Thyroid gland (tissue), 4 donors: ENCODE results near the gene POLR3B. TPM values are rescaled to one million over a fixed set of nuclear protein-coding genes. Genes with fewer than 3 reads are reported as not detected.

Experiments
- DNase-seq, 2 donors: peaks; one replicate each; pipeline ENCODE4 v3.0.0-alpha.2; 2019
- H3K27ac ChIP-seq, 3 donors: fragments of 200-600 bp; sonication (generic); 1 replicate in 2 of 3; 2 replicates in 1 of 3; pipeline ENCODE4 v1.5.1; 2016 to 2019; ENCODE audit warnings: mild to moderate bottlenecking in 1 of 3, moderate library complexity in 1 of 3
- H3K27me3 ChIP-seq: fragments of 200-600 bp; sonication (generic); one replicate; pipeline ENCODE4 v1.5.1; 2019
- H3K36me3 ChIP-seq, 2 donors: fragments of 200-600 bp; sonication (generic); one replicate each; pipeline ENCODE4 v1.5.1; 2016 to 2019
- H3K4me1 ChIP-seq, 2 donors: fragments of 200-600 bp; sonication (generic); one replicate each; pipeline ENCODE4 v1.5.1; 2017 to 2019
- H3K4me3 ChIP-seq, 3 donors: fragments of 200-600 bp; sonication (generic); replicated peaks in 1 of 3; 1 replicate in 2 of 3; 2 replicates in 1 of 3; pipeline ENCODE4 v1.5.1; 2016; ENCODE audit warnings: mild to moderate bottlenecking in 1 of 3
- H3K9me3 ChIP-seq: fragments of 200-600 bp; sonication (generic); one replicate; pipeline ENCODE4 v1.5.1; 2017
- CTCF ChIP-seq, 6 experiments: fragments of 200-600 bp in 3 of 6; fragments of 450-650 bp in 3 of 6; sonication (generic) in 3 of 6; IDR thresholded peaks; one replicate each; pipeline ENCODE4 v1.5.1; 2016 to 2019; ENCODE audit warnings: antibody characterized with exemption in 6 of 6, mild to moderate bottlenecking in 2 of 6, inconsistent platforms in 1 of 6, moderate library complexity in 1 of 6
- POLR2A ChIP-seq, 2 donors: fragments of 450-650 bp; IDR thresholded peaks; one replicate each; pipeline ENCODE4 v1.6.1; 2017; ENCODE audit warnings: antibody characterized with exemption in 2 of 2, mild to moderate bottlenecking in 2 of 2, moderate library complexity in 1 of 2
- WGBS, 2 donors: methylation state at CpG; one replicate each; pipeline ENCODE4 v1.1.5; 2017; 5-methylcytosine and 5-hydroxymethylcytosine counted together
- intact Hi-C: fragments of 100-400 bp; cut with DNase I; formaldehyde crosslinking; loops from one replicate; pipeline ENCODE4 v1.15.1; 2023
- total RNA-seq, 4 donors: library from RNA; depleted of rRNA; stranded (reverse); fragments of >200 nt; gene quantifications; one replicate each; pipeline ENCODE4 v1.2.3, GENCODE V29; 2016

Gene POLR3B
- total RNA-seq, 4 donors from 2014 or later: 6.0 to 13.8 (median 12.0) TPM

- 90 to 94% methylated on average over 3 of the region's 3 CpGs for WGBS, 2 donors
- DNase-seq: no peak
- H3K9me3 ChIP-seq: no peaks in the 10 kb centered on the region
- TF ChIP-seq CTCF (IDR thresholded peaks at IDR 0.05) (no peak), POLR2A (IDR thresholded peaks at IDR 0.05) (no peak)
- intact Hi-C loops: no loop called here
- no peak overlapping the region for H3K27ac ChIP-seq
- H3K36me3 ChIP-seq: no peaks in the 10 kb centered on the region
- H3K4me3 ChIP-seq: no peak overlapping the region
- H3K4me1 ChIP-seq: peaks cover 24 to 31% of the 10 kb centered on the region in 2 donors
- H3K27me3 ChIP-seq: no peaks in the 10 kb centered on the region
These were observed 74.4 kb downstream of the POLR3B start for GRCh38 chr12:106431839-106432411.

- 94 to 95% methylated on average over 2 of the region's 2 CpGs for WGBS, 2 donors
- Histone ChIP-seq H3K4me1 (peaks cover 19 to 32% of the 10 kb centered on the region in 2 donors), H3K4me3 (no peak overlapping the region), H3K27ac (no peak overlapping the region), H3K9me3 (no peaks in the 10 kb centered on the region), H3K36me3 (no peaks in the 10 kb centered on the region), H3K27me3 (no peaks in the 10 kb centered on the region)
- DNase-seq: no peak
- intact Hi-C loops: no loop called here
- no peak for TF ChIP-seq POLR2A (IDR thresholded peaks at IDR 0.05)
- TF ChIP-seq CTCF (IDR thresholded peaks at IDR 0.05): no peak
These were observed 75.5 kb downstream of the POLR3B start for GRCh38 chr12:106433055-106433454.

GRCh38 chr12:106434526-106434925 is 77.0 kb downstream of the POLR3B start:
- TF ChIP-seq CTCF (IDR thresholded peaks at IDR 0.05) (no peak), POLR2A (IDR thresholded peaks at IDR 0.05) (no peak)
- DNase-seq: no peak
- Histone ChIP-seq H3K27me3 (no peaks in the 10 kb centered on the region), H3K9me3 (no peaks in the 10 kb centered on the region), H3K4me3 (no peak overlapping the region), H3K27ac (no peak overlapping the region), H3K36me3 (no peaks in the 10 kb centered on the region), H3K4me1 (peaks cover 7 to 18% of the 10 kb centered on the region in 2 donors)
- intact Hi-C loops: no loop called here
- 85 to 93% methylated on average over 4 of the region's 4 CpGs for WGBS, 2 donors

GRCh38 chr12:106436164-106436563 is 78.6 kb downstream of the POLR3B start:
- DNase-seq: peak; percentile 24 to 42
- H3K9me3 ChIP-seq: no peaks in the 10 kb centered on the region
- no peak overlapping the region for H3K4me3 ChIP-seq
- intact Hi-C loops: no loop called here
- TF ChIP-seq POLR2A (IDR thresholded peaks at IDR 0.05): no peak
- no peak for TF ChIP-seq CTCF (IDR thresholded peaks at IDR 0.05)
- H3K4me1 ChIP-seq: peaks cover 7 to 15% of the 10 kb centered on the region in 2 donors
- 27 to 44% methylated on average over 6 of the region's 6 CpGs for WGBS, 2 donors
- no peaks in the 10 kb centered on the region for H3K27me3 ChIP-seq
- no peaks in the 10 kb centered on the region for H3K36me3 ChIP-seq
- H3K27ac ChIP-seq: peak overlapping the region in 2 of 3 donors; percentile 10 to 48

- intact Hi-C loops: no loop called here
- H3K36me3 ChIP-seq: no peaks in the 10 kb centered on the region
- no peak overlapping the region for H3K4me3 ChIP-seq
- no peak overlapping the region for H3K27ac ChIP-seq
- 69 to 89% methylated on average over 2 of the region's 2 CpGs for WGBS, 2 donors
- H3K4me1 ChIP-seq: peaks cover 0 to 1% of the 10 kb centered on the region in 2 donors
- DNase-seq: no peak
- TF ChIP-seq POLR2A (IDR thresholded peaks at IDR 0.05): no peak
- no peak for TF ChIP-seq CTCF (IDR thresholded peaks at IDR 0.05)
- no peaks in the 10 kb centered on the region for H3K27me3 ChIP-seq
- H3K9me3 ChIP-seq: no peaks in the 10 kb centered on the region
These were observed 85.0 kb downstream of the POLR3B start for GRCh38 chr12:106442575-106442974.
